ELR (cell line): ENCODE data around the gene COL28A1.

ENCODE experiments used
- DNase-seq: peaks from one replicate; pipeline ENCODE4 v3.0.0-alpha.2; 2015; ENCODE audit warnings: low read depth

The COL28A1 gene

GRCh38 chr7:7330997-7331396 lies 204.7 kb downstream of the COL28A1 start:
- peak; percentile 25 for DNase-seq

GRCh38 chr7:7329326-7329725 lies 206.3 kb downstream of the COL28A1 start:
- no peak for DNase-seq

GRCh38 chr7:7327423-7327822 lies 208.2 kb downstream of the COL28A1 start:
- no peak for DNase-seq

GRCh38 chr7:7324698-7325097 lies 211.0 kb downstream of the COL28A1 start:
- no peak for DNase-seq

GRCh38 chr7:7323921-7324320 lies 211.8 kb downstream of the COL28A1 start:
- no peak for DNase-seq

GRCh38 chr7:7323352-7323751 lies 212.3 kb downstream of the COL28A1 start:
- peak; percentile 12 for DNase-seq

- no peak for DNase-seq
These were observed 214.0 kb downstream of the COL28A1 start for GRCh38 chr7:7321681-7322080.

GRCh38 chr7:7318601-7319000 lies 217.1 kb downstream of the COL28A1 start:
- DNase-seq = no peak

- DNase-seq = no peak
These were observed 217.8 kb downstream of the COL28A1 start for GRCh38 chr7:7317850-7318249.

- DNase-seq = no peak
These were observed 219.8 kb downstream of the COL28A1 start for GRCh38 chr7:7315851-7316250.

GRCh38 chr7:7312323-7312722 lies 223.3 kb downstream of the COL28A1 start:
- no peak for DNase-seq

GRCh38 chr7:7311001-7311400 lies 224.7 kb downstream of the COL28A1 start:
- no peak for DNase-seq

- DNase-seq = no peak
These were observed 226.5 kb downstream of the COL28A1 start for GRCh38 chr7:7309203-7309602.
